GM23248 (cell line): ENCODE results near the gene TLCD2. TPM values are rescaled to one million over a fixed set of nuclear protein-coding genes. Genes with fewer than 3 reads are reported as not detected.

Experiments used
- DNase-seq: peaks from one replicate; pipeline ENCODE4 v3.0.0-alpha.2; 2015
- H2AFZ ChIP-seq: fragments of 200-600 bp; sonication (generic); 2 replicates; pipeline ENCODE4 v1.6.1; 2016; ENCODE audit warnings: antibody characterized with exemption
- H3F3A ChIP-seq: fragments of 200-600 bp; sonication (generic); 2 replicates; pipeline ENCODE4 v1.6.1; 2016; ENCODE audit warnings: mild to moderate bottlenecking, antibody characterized with exemption, mixed run types; ENCODE audit not compliant: insufficient read depth
- H3K27ac ChIP-seq: fragments of 200-600 bp; sonication (generic); 2 replicates; pipeline ENCODE4 v1.5.1; 2016; ENCODE audit warnings: mild to moderate bottlenecking
- H3K27me3 ChIP-seq: fragments of 200-600 bp; sonication (generic); replicated peaks from 2 replicates; pipeline ENCODE4 v1.6.1; 2016; ENCODE audit warnings: mild to moderate bottlenecking; ENCODE audit not compliant: insufficient read depth
- H3K36me3 ChIP-seq: fragments of 200-600 bp; sonication (generic); 2 replicates; pipeline ENCODE4 v1.6.1; 2016; ENCODE audit warnings: low read depth, mild to moderate bottlenecking
- H3K4me1 ChIP-seq: fragments of 200-600 bp; sonication (generic); 2 replicates; pipeline ENCODE4 v1.6.1; 2016; ENCODE audit warnings: mild to moderate bottlenecking; ENCODE audit not compliant: insufficient read depth
- H3K4me2 ChIP-seq: fragments of 200-600 bp; sonication (generic); one replicate; pipeline ENCODE4 v1.6.1; 2016; ENCODE audit warnings: mild to moderate bottlenecking; ENCODE audit not compliant: unreplicated experiment
- H3K4me3 ChIP-seq: fragments of 200-600 bp; sonication (generic); 2 replicates; pipeline ENCODE4 v1.5.1; 2016; ENCODE audit warnings: mild to moderate bottlenecking
- H3K79me2 ChIP-seq: fragments of 200-600 bp; sonication (generic); 2 replicates; pipeline ENCODE4 v1.6.1; 2016; ENCODE audit warnings: mild to moderate bottlenecking; ENCODE audit not compliant: insufficient read depth
- H3K9ac ChIP-seq: fragments of 200-600 bp; sonication (generic); 2 replicates; pipeline ENCODE4 v1.6.1; 2016; ENCODE audit warnings: mild to moderate bottlenecking
- H3K9me2 ChIP-seq: fragments of 200-600 bp; sonication (generic); 2 replicates; pipeline ENCODE4 v1.6.1; 2016; ENCODE audit warnings: mixed run types, mild to moderate bottlenecking, moderate library complexity; ENCODE audit not compliant: insufficient read depth
- H3K9me3 ChIP-seq: fragments of 200-600 bp; sonication (generic); one replicate; pipeline ENCODE4 v1.6.1; 2017; ENCODE audit warnings: low read depth
- H4K20me1 ChIP-seq: fragments of 200-600 bp; sonication (generic); 2 replicates; pipeline ENCODE4 v1.6.0; 2016; ENCODE audit not compliant: insufficient read depth
- EZH2 ChIP-seq: fragments of 200-600 bp; sonication (generic); IDR thresholded peaks from 2 replicates; pipeline ENCODE4 v1.6.1; 2018; ENCODE audit warnings: antibody characterized with exemption, mild to moderate bottlenecking; ENCODE audit not compliant: insufficient read depth, poor library complexity, severe bottlenecking
- EZH2phosphoT487 ChIP-seq: fragments of 200-600 bp; sonication (generic); IDR thresholded peaks from 2 replicates; pipeline ENCODE4 v1.6.1; 2018; ENCODE audit warnings: antibody characterized with exemption, moderate library complexity, mild to moderate bottlenecking, low read depth; ENCODE audit not compliant: insufficient read depth
- WGBS, 2 experiments: methylation state at CpG; one replicate each; pipeline ENCODE4 v1.1.6; 2015 to 2017; ENCODE audit warnings: low lambda C conversion rate in 2 of 2, low coverage in 1 of 2; ENCODE audit errors: missing lambda C conversion rate in 2 of 2; 5-methylcytosine and 5-hydroxymethylcytosine counted together
- in situ Hi-C: fragments of 300-500 bp; cut with MboI; formaldehyde crosslinking; loops from 2 replicates; pipeline ENCODE4 v1.15.0; 2020
- polyA plus RNA-seq: library from polyadenylated mRNA; unstranded; fragments of >200 nt; fragmentation: Nextera tagmentation; extraction: Ambion mirVana; gene quantifications from 2 replicates; pipeline ENCODE4 v1.2.1, GENCODE V29; 2016
- total RNA-seq: library from RNA; depleted of rRNA; stranded (reverse); fragments of >200 nt; shearing (Covaris generic); gene quantifications from 2 replicates; pipeline ENCODE4 v1.2.3, GENCODE V29; 2014

Gene TLCD2
- total and polyA plus RNA-seq, 2 experiments from 2014 or later, result 2.2 to 2.4 TPM

DNA sequence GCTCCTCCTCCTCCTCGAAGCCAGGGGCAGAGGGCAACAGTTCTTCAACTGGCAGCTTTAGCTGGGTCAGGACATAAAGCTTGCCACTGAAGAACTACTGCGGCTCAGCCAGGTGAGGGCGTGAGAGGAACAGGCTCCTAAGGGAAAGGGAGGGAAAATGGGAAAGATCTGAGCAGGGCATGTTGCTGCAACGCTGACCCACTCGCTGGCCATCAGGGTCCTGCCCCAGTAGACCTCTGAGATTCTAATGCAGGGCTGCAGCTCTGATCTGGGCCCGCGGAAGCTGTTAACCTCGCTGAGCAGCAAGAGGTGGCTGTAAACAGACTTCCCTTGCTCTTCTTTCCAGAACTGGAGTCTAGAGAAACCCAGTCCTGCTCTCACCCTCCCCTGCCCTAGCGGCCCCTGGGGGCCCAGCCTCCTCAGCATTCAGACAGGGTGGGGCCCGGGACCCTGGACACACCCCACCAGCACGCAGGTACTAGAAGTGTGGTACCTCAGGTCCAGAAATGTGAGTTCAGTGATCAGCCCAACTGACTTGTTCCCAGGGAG is 3.8 kb upstream of the TLCD2 start:
- peak overlapping the region; percentile 96 for H3K4me2 ChIP-seq
- no peaks in the 10 kb centered on the region for H3K27me3 ChIP-seq
- H3K27ac ChIP-seq, result peak overlapping the region; percentile 80
- H3K9ac ChIP-seq, result peak overlapping the region; percentile 99
- H3K9me2 ChIP-seq, result no peaks in the 10 kb centered on the region
- H3F3A ChIP-seq, result peaks cover 34% of the 10 kb centered on the region
- in situ Hi-C loops, result no loop called here
- DNase-seq, result peak; percentile 48
- no peak for TF ChIP-seq EZH2
- TF ChIP-seq EZH2phosphoT487, result no peak
- WGBS, 2 experiments, result 12 to 14% methylated on average over 11 of the region's 11 CpGs
- H3K79me2 ChIP-seq, result peaks cover 40% of the 10 kb centered on the region
- H3K4me3 ChIP-seq, result peak overlapping the region; percentile 94
- peaks cover 21% of the 10 kb centered on the region; the same call in 1 of the 2 replicates for H4K20me1 ChIP-seq
- H3K9me3 ChIP-seq, result no peaks in the 10 kb centered on the region
- H2AFZ ChIP-seq, result no peak overlapping the region
- peaks cover 30% of the 10 kb centered on the region for H3K36me3 ChIP-seq
- H3K4me1 ChIP-seq, result peaks cover 42% of the 10 kb centered on the region

DNA sequence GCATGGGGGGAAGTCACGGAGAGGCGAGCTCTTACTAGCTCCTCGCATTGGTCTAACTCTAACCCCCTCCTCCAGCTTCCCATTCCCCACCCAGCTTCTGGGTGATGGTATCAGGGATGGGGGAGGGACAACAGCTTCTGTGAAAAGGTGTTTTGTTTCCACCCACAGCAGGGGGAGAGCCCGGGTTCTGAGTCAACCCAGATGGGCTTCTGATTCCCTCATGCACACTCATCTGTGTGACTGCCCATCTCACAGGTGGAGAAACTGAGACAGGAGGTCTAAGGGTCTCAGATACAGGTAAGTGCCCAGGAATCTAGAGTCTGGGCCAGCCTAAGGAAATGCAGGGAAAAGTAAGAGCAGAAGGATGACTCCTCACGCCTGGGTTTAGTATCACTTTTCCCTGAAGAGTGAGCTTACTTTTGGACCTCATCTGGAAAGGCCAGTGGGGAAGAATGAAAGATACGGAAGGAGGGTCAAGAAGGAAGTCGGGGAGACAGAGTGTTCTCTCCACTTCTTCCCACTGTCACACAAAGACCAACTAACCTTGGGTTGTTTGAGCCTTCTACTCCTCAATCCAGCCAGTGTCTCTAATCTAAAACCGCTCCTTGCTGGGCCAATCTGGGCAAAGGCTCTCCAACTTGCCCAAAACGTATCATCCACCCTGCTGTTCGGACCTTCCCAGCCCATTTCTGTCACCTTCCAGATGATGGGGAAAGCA is 3.1 kb upstream of the TLCD2 start:
- peaks cover 30% of the 10 kb centered on the region for H3K36me3 ChIP-seq

DNA sequence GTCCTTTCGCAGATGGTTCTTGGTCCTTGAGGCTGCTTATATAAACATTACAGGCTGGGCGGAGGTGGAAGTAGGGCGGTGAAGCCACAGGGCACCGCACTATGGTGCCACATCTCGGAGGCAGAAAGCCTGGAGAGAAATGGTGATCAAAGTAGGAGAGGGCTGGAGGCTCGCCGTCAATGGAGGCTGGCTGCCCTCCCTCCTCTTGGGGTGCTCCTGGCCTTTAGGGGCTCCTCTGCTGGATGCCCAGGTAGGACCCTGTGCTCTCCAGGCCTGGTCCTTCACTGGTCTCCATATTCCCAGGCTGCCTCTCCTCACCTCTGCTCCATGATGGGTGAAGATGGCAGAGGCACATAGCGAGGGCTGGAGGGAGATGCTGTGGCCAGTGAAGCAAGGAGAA is 2.1 kb upstream of the TLCD2 start:
- H3K27me3 ChIP-seq, result no peaks in the 10 kb centered on the region
- WGBS, 2 experiments, result 92 to 93% methylated on average over 8 of the region's 8 CpGs
- peaks cover 30% of the 10 kb centered on the region for H3K36me3 ChIP-seq
- TF ChIP-seq EZH2, result no peak
- TF ChIP-seq EZH2phosphoT487, result no peak
- H3K9me3 ChIP-seq, result no peaks in the 10 kb centered on the region
- H3K4me1 ChIP-seq, result peaks cover 33% of the 10 kb centered on the region
- in situ Hi-C loops, result no loop called here
- H4K20me1 ChIP-seq, result peaks cover 21% of the 10 kb centered on the region; the same call in 1 of the 2 replicates
- H3K4me2 ChIP-seq, result peak overlapping the region; percentile 81
- no peak overlapping the region for H2AFZ ChIP-seq
- peak overlapping the region; percentile 73 for H3K9ac ChIP-seq
- peak overlapping the region; percentile 94 for H3K4me3 ChIP-seq
- no peak for DNase-seq
- H3F3A ChIP-seq, result peaks cover 34% of the 10 kb centered on the region
- H3K9me2 ChIP-seq, result no peaks in the 10 kb centered on the region
- peaks cover 40% of the 10 kb centered on the region for H3K79me2 ChIP-seq
- 0 out of 2 replicates have a peak overlapping the region, but pooled peaks have one; percentile 0 for H3K27ac ChIP-seq

More for the DNA sequence above, 3.1 kb upstream of the TLCD2 start:
- in situ Hi-C loops, result no loop called here
- Histone ChIP-seq H2AFZ (no peak overlapping the region), H3K4me3 (peak overlapping the region; percentile 94), H3K27me3 (no peaks in the 10 kb centered on the region), H3K4me2 (peak overlapping the region; percentile 96), H3K79me2 (peaks cover 40% of the 10 kb centered on the region), H3K9me3 (no peaks in the 10 kb centered on the region), H4K20me1 (peaks cover 21% of the 10 kb centered on the region; the same call in 1 of the 2 replicates), H3K4me1 (peaks cover 41% of the 10 kb centered on the region), H3K9ac (peak overlapping the region; percentile 99), H3K9me2 (no peaks in the 10 kb centered on the region), H3F3A (peaks cover 34% of the 10 kb centered on the region), H3K27ac (peak overlapping the region; percentile 80)
- WGBS, 2 experiments, result 55 to 59% methylated on average over 10 of the region's 10 CpGs
- peak; percentile 32 for DNase-seq
- no peak for TF ChIP-seq EZH2phosphoT487
- TF ChIP-seq EZH2, result no peak

DNA sequence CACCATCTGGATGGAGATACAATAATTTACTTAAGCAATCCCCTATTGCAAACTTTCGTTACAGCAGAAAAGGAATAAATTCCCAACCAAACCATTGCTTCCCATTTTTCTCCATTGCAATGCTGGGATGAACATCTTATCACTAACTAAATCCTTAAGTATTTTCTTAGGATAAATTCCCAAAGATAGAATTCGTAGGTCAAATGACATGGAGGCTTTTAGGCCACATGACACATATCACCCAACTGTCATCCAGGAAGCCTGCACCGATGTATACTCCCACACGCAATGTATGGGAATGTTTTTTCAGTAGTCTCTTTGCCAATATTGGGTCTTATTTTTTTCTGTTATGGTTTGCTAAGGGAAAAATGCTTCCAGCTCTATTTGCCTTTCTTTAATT is 1.6 kb upstream of the TLCD2 start:
- peaks cover 21% of the 10 kb centered on the region; the same call in 1 of the 2 replicates for H4K20me1 ChIP-seq
- H3K4me3 ChIP-seq, result peak overlapping the region; percentile 94
- H3K4me1 ChIP-seq, result peaks cover 33% of the 10 kb centered on the region
- peaks cover 40% of the 10 kb centered on the region for H3K79me2 ChIP-seq
- TF ChIP-seq EZH2phosphoT487 (no peak), EZH2 (no peak)
- H3K9ac ChIP-seq, result peak overlapping the region; percentile 73
- peaks cover 30% of the 10 kb centered on the region for H3K36me3 ChIP-seq
- no peaks in the 10 kb centered on the region for H3K9me3 ChIP-seq
- in situ Hi-C loops, result no loop called here
- peak overlapping the region; percentile 81 for H3K4me2 ChIP-seq
- H3K27ac ChIP-seq, result 0 out of 2 replicates have a peak overlapping the region, but pooled peaks have one; percentile 0
- no peak overlapping the region for H2AFZ ChIP-seq
- no peaks in the 10 kb centered on the region for H3K9me2 ChIP-seq
- no peaks in the 10 kb centered on the region for H3K27me3 ChIP-seq
- DNase-seq, result peak; percentile 32
- WGBS, 2 experiments, result 72 to 73% methylated on average over 4 of the region's 4 CpGs
- peaks cover 38% of the 10 kb centered on the region for H3F3A ChIP-seq
